ENCODE measurements around the gene ALK.

Gene ALK

DNA sequence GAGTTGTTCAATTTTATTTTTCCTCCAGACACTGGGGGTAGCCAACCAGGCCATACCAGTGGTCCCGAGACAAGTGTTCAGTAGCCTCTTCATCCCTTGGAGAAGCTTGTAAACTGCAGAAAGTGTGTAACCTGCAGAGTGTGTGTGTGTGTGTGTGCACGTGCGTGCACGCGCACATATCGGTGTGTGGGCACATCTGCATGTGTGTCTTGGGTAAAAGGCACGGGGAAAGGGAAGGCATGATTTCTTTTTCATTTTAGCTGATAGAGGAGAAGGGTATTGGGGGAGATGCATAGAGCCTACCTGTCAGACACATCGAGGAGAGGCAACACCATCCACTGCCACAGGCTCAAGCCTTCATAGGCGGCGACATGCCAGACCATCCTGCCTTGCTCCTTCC is 624.8 kb downstream of the ALK start:
- no peaks in the 10 kb centered on the region for H3K9me3 ChIP-seq (ENCODE audit: insufficient read depth, low read length)
- no peak for DNase-seq (ENCODE audit: low read depth, low spot score)
- H3K4me1 ChIP-seq (ENCODE audit: insufficient read depth, insufficient read length), result no peaks in the 10 kb centered on the region
- H3K36me3 ChIP-seq (ENCODE audit: insufficient read depth, insufficient read length, low read length), result no peaks in the 10 kb centered on the region
- H3K9ac ChIP-seq (ENCODE audit: insufficient read length, low read depth), result no peak overlapping the region
- no peaks in the 10 kb centered on the region for H3K27me3 ChIP-seq (ENCODE audit: insufficient read depth, insufficient read length)
- no peak overlapping the region for H3K4me3 ChIP-seq (ENCODE audit: insufficient read length, low read depth)
- TF ChIP-seq ZNF274 (IDR thresholded peaks at IDR 0.05; ENCODE audit: low read depth, low read length) (no peak), SUZ12 (IDR thresholded peaks at IDR 0.05; ENCODE audit: extremely low read depth, insufficient read depth, insufficient read length) (no peak), YY1 (IDR thresholded peaks at IDR 0.05; ENCODE audit: insufficient read depth, insufficient read length) (no peak)

DNA sequence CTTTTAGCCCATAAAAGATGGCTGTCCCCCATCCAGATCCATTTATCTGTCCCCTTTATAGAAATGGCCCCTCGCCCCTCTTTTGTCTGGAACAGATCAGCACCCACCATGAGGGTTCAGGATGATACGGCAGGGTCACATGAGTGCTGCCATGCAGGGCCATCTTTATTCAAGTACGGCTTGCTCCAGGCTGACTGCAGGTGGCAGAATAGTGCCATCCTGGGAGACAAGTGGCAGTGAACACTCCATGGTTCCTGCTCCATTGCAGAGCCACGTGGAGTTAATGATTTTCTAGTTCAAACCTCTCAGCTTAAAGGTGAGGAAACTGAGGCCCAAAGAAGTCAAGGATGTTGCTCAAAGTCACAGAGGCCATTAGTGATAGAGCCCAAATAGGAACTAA is 625.5 kb downstream of the ALK start:
- no peak for TF ChIP-seq ZNF274 (IDR thresholded peaks at IDR 0.05; ENCODE audit: low read depth, low read length)
- no peak for TF ChIP-seq SUZ12 (IDR thresholded peaks at IDR 0.05; ENCODE audit: extremely low read depth, insufficient read depth, insufficient read length)
- no peak for TF ChIP-seq YY1 (IDR thresholded peaks at IDR 0.05; ENCODE audit: insufficient read depth, insufficient read length)
- Histone ChIP-seq H3K9ac (ENCODE audit: insufficient read length, low read depth) (no peak overlapping the region), H3K4me3 (ENCODE audit: insufficient read length, low read depth) (no peak overlapping the region), H3K9me3 (ENCODE audit: insufficient read depth, low read length) (no peaks in the 10 kb centered on the region), H3K27me3 (ENCODE audit: insufficient read depth, insufficient read length) (no peaks in the 10 kb centered on the region), H3K4me1 (ENCODE audit: insufficient read depth, insufficient read length) (no peaks in the 10 kb centered on the region), H3K36me3 (ENCODE audit: insufficient read depth, insufficient read length, low read length) (no peaks in the 10 kb centered on the region)
- no peak for DNase-seq (ENCODE audit: low read depth, low spot score)

GRCh38 chr2:29293830-29294438 is 627.5 kb downstream of the ALK start:
- peak; percentile 63 for DNase-seq (ENCODE audit: low read depth, low spot score)
- Histone ChIP-seq H3K36me3 (ENCODE audit: insufficient read depth, insufficient read length, low read length) (no peaks in the 10 kb centered on the region), H3K9ac (ENCODE audit: insufficient read length, low read depth) (no peak overlapping the region), H3K4me3 (ENCODE audit: insufficient read length, low read depth) (no peak overlapping the region), H3K27me3 (ENCODE audit: insufficient read depth, insufficient read length) (no peaks in the 10 kb centered on the region), H3K4me1 (ENCODE audit: insufficient read depth, insufficient read length) (peaks cover 6% of the 10 kb centered on the region), H3K9me3 (ENCODE audit: insufficient read depth, low read length) (no peaks in the 10 kb centered on the region)
- TF ChIP-seq SUZ12 (IDR thresholded peaks at IDR 0.05; ENCODE audit: extremely low read depth, insufficient read depth, insufficient read length) (no peak), YY1 (IDR thresholded peaks at IDR 0.05; ENCODE audit: insufficient read depth, insufficient read length) (no peak), ZNF274 (IDR thresholded peaks at IDR 0.05; ENCODE audit: low read depth, low read length) (no peak)

DNA sequence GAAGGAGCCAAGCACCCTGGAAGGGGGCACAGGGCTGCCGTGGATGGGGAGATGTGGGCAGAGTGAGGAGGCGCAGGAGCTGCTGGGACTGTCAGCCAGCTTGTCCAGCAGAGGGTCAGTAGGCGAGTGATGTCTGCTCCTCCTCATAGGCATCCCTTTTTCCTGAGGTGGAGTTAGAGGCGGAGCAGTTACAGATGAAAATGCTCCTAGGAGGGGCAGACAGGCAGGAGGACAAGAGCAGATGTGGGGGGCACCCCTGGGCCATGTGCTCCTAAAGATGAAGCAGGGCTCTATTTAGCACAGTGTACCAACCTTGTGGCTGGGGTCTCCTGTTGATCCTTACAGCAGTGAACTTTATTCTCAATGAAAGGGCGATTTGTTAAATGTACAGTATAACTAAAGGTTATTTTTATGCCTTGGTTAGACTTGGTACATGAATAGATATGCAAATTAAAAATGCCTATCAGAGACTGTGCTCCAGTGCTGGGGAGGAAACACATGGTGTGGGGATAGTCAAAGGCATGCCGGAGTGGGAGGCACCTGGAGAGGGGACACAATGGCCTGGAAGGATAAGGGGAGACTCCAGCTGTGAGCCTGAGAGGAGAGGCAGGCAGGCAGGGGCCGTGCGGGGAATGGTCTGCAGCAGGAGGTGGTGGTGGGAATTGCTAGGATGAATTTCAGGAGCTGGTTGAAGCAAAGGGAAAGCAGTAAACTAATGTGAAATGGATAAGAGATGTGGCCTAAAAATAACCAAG is 630.9 kb downstream of the ALK start:
- TF ChIP-seq ZNF274 (IDR thresholded peaks at IDR 0.05; ENCODE audit: low read depth, low read length), result no peak
- TF ChIP-seq SUZ12 (IDR thresholded peaks at IDR 0.05; ENCODE audit: extremely low read depth, insufficient read depth, insufficient read length), result no peak
- no peak for TF ChIP-seq YY1 (IDR thresholded peaks at IDR 0.05; ENCODE audit: insufficient read depth, insufficient read length)
- H3K4me3 ChIP-seq (ENCODE audit: insufficient read length, low read depth), result no peak overlapping the region
- no peaks in the 10 kb centered on the region for H3K27me3 ChIP-seq (ENCODE audit: insufficient read depth, insufficient read length)
- H3K36me3 ChIP-seq (ENCODE audit: insufficient read depth, insufficient read length, low read length), result no peaks in the 10 kb centered on the region
- H3K9ac ChIP-seq (ENCODE audit: insufficient read length, low read depth), result no peak overlapping the region
- peak; percentile 73 for DNase-seq (ENCODE audit: low read depth, low spot score)
- peaks cover 8% of the 10 kb centered on the region for H3K4me1 ChIP-seq (ENCODE audit: insufficient read depth, insufficient read length)
- no peaks in the 10 kb centered on the region for H3K9me3 ChIP-seq (ENCODE audit: insufficient read depth, low read length)

- Histone ChIP-seq H3K4me3 (ENCODE audit: insufficient read length, low read depth) (no peak overlapping the region), H3K9ac (ENCODE audit: insufficient read length, low read depth) (no peak overlapping the region), H3K36me3 (ENCODE audit: insufficient read depth, insufficient read length, low read length) (no peaks in the 10 kb centered on the region), H3K4me1 (ENCODE audit: insufficient read depth, insufficient read length) (peaks cover 10% of the 10 kb centered on the region), H3K9me3 (ENCODE audit: insufficient read depth, low read length) (no peaks in the 10 kb centered on the region), H3K27me3 (ENCODE audit: insufficient read depth, insufficient read length) (peaks cover 4% of the 10 kb centered on the region)
- DNase-seq (ENCODE audit: low read depth, low spot score), result no peak
- no peak for TF ChIP-seq YY1 (IDR thresholded peaks at IDR 0.05; ENCODE audit: insufficient read depth, insufficient read length)
- TF ChIP-seq ZNF274 (IDR thresholded peaks at IDR 0.05; ENCODE audit: low read depth, low read length), result no peak
- no peak for TF ChIP-seq SUZ12 (IDR thresholded peaks at IDR 0.05; ENCODE audit: extremely low read depth, insufficient read depth, insufficient read length)
These were observed 636.7 kb downstream of the ALK start for GRCh38 chr2:29284671-29285070.

DNA sequence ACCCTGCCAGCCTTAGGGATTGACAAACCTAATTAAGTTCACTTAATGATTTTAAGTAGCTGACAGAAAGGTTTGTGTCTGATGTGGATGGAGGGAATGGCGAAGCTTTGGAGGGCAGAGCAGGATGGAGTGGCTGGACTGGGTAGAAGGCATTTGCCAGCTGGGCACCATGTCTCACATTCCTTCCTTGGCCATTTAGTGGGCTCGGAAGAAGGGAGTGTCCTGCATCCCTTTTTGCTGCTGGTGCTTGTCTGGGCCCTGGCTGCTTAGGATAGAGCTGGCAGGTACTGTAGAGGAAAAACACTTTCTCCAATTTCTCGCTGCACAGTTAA is 639.5 kb downstream of the ALK start:
- Histone ChIP-seq H3K4me3 (ENCODE audit: insufficient read length, low read depth) (no peak overlapping the region), H3K4me1 (ENCODE audit: insufficient read depth, insufficient read length) (peaks cover 8% of the 10 kb centered on the region), H3K27me3 (ENCODE audit: insufficient read depth, insufficient read length) (peaks cover 4% of the 10 kb centered on the region), H3K9ac (ENCODE audit: insufficient read length, low read depth) (peak overlapping the region; percentile 8), H3K36me3 (ENCODE audit: insufficient read depth, insufficient read length, low read length) (no peaks in the 10 kb centered on the region), H3K9me3 (ENCODE audit: insufficient read depth, low read length) (no peaks in the 10 kb centered on the region)
- TF ChIP-seq SUZ12 (IDR thresholded peaks at IDR 0.05; ENCODE audit: extremely low read depth, insufficient read depth, insufficient read length) (no peak), ZNF274 (IDR thresholded peaks at IDR 0.05; ENCODE audit: low read depth, low read length) (no peak), YY1 (IDR thresholded peaks at IDR 0.05; ENCODE audit: insufficient read depth, insufficient read length) (no peak)
- no peak for DNase-seq (ENCODE audit: low read depth, low spot score)

DNA sequence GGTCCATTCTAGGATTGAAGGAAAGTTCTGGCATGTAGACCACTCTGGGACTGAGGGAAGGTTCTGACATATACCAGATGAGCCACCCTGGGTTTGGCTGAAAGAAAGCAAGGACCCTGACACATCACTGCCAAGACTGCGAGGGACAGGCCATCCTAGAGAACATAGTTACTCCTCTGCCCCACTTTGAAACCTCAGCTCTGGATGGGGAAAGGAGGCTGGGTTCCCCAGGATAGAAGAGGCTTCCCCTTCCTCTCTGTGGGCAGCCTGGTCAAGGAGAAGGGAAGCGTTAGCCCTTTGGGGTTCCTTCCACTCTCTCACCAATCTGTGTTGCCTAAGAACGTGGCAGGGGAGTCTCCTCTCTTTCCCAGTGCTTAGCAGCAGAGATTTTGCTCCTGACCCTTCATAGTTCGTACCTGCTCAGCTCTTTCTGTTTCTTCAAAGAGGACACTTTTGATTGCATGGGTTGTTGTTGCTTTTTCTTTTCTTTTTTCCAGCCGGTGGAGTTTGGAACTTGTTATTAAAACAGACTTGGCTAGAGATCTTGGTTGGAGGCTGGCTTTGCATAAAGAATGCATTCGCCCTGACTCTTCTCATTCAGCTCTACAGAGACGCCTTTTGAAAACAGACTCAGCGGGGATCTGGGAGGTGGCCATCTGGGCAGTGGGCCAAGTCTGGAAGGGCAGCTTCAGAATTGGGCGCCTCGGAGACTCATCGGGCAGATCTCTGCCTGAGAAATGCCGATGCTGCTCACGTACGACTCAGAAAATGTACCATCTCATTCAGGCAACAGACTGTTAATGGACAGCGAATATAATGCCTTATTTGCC is 640.1 kb downstream of the ALK start:
- Histone ChIP-seq H3K4me3 (ENCODE audit: insufficient read length, low read depth) (no peak overlapping the region), H3K36me3 (ENCODE audit: insufficient read depth, insufficient read length, low read length) (no peaks in the 10 kb centered on the region), H3K4me1 (ENCODE audit: insufficient read depth, insufficient read length) (peaks cover 8% of the 10 kb centered on the region), H3K9ac (ENCODE audit: insufficient read length, low read depth) (no peak overlapping the region), H3K27me3 (ENCODE audit: insufficient read depth, insufficient read length) (peaks cover 4% of the 10 kb centered on the region), H3K9me3 (ENCODE audit: insufficient read depth, low read length) (no peaks in the 10 kb centered on the region)
- DNase-seq (ENCODE audit: low read depth, low spot score), result peak; percentile 63
- TF ChIP-seq YY1 (IDR thresholded peaks at IDR 0.05; ENCODE audit: insufficient read depth, insufficient read length) (no peak), SUZ12 (IDR thresholded peaks at IDR 0.05; ENCODE audit: extremely low read depth, insufficient read depth, insufficient read length) (no peak), ZNF274 (IDR thresholded peaks at IDR 0.05; ENCODE audit: low read depth, low read length) (no peak)

Data from NT2/D1 (cell line).